HCT116 (cell line): ENCODE data around the gene COX4I2. TPM values are rescaled to one million over a fixed set of nuclear protein-coding genes. Genes with fewer than 3 reads are reported as not detected.
A peak's percentile ranks its signal among the peaks of the same experiment; 100 is the strongest.

ENCODE experiments used
- ATAC-seq: fragments of 200-7000 bp; cut with Tn5 transposase; 2 replicates; pipeline ENCODE4 v1.9.1; 2020; ENCODE audit warnings: mild to moderate bottlenecking, moderate library complexity
- BruUV-seq: library from RNA; stranded (reverse); fragments of 400-500 nt; replicated peaks from 2 replicates; lab custom pipeline; 2021; lab: Mats Ljungman, UMichigan
- CTCF ChIA-PET: fragments of 300-600 bp; sonication (Branson Sonifier 250); formaldehyde crosslinking; loops from one replicate; lab custom pipeline; 2021; ENCODE audit warnings: antibody characterized with exemption; lab: Charles Lee
- POLR2A ChIA-PET: fragments of 300-600, 350-600 bp; sonication (Branson Sonifier 250); formaldehyde crosslinking; loops from one replicate; lab custom pipeline; 2021; ENCODE audit warnings: antibody characterized with exemption; lab: Charles Lee
- RAD21 ChIA-PET, 2 experiments: fragments of 300-600 bp; sonication (Branson Sonifier 250); formaldehyde crosslinking; loops; one replicate each; lab custom pipeline; 2023; ENCODE audit warnings: low total read pairs in 2 of 2; ENCODE audit not compliant: uncharacterized antibody in 2 of 2, unreplicated experiment in 2 of 2, low non-redundant PET in 1 of 2; lab: Charles Lee
- DNase-seq: peaks from one replicate; pipeline ENCODE4 v3.0.0-alpha.2; 2010; ENCODE audit warnings: low read depth, low spot score
- H2AFZ ChIP-seq: fragments of 200-600 bp; shearing (Covaris generic), sonication (generic); 2 replicates; pipeline ENCODE4 v1.6.1; 2017; ENCODE audit warnings: low read depth, mixed run types, mixed read lengths, antibody characterized with exemption, low read length; ENCODE audit not compliant: poor library complexity, severe bottlenecking
- H3K27ac ChIP-seq: 2 replicates; pipeline ENCODE4 v1.5.1; 2012; ENCODE audit warnings: low read depth, low read length
- H3K27me3 ChIP-seq: fragments of 200-600 bp; sonication (generic); 2 replicates; pipeline ENCODE4 v1.6.1; 2016; ENCODE audit warnings: mixed run types, low read length, mixed read lengths; ENCODE audit not compliant: insufficient read depth
- H3K36me3 ChIP-seq, 2 experiments: fragments of 200-500 bp in 1 of 2; fragments of 200-600 bp in 1 of 2; sonication (Bioruptor generic) in 1 of 2; sonication (generic) in 1 of 2; 2 replicates each; pipeline versions ENCODE4 v1.5.1 to v1.6.1; 2014 to 2016; ENCODE audit warnings: low read length in 2 of 2, inconsistent platforms in 1 of 2, mixed read lengths in 1 of 2, mixed run types in 1 of 2; ENCODE audit not compliant: insufficient read depth in 2 of 2, control insufficient read depth in 1 of 2
- H3K4me1 ChIP-seq, 2 experiments: fragments of 200-600 bp in 1 of 2; sonication (generic) in 1 of 2; 2 replicates each; pipeline versions ENCODE4 v1.5.1 to v1.6.1; 2012 to 2017; ENCODE audit warnings: low read length in 2 of 2, inconsistent platforms in 1 of 2, mild to moderate bottlenecking in 1 of 2, mixed read lengths in 1 of 2, mixed run types in 1 of 2, moderate library complexity in 1 of 2; ENCODE audit not compliant: insufficient read depth in 2 of 2, control insufficient read depth in 1 of 2
- H3K4me2 ChIP-seq: fragments of 200-600 bp; sonication (generic); 2 replicates; pipeline ENCODE4 v1.6.1; 2017; ENCODE audit warnings: mixed run types, low read length, mixed read lengths
- H3K4me3 ChIP-seq, 2 experiments: fragments of 200-600 bp in 1 of 2; sonication (generic) in 1 of 2; replicated peaks in 1 of 2; 2 replicates each; pipeline ENCODE4 v1.5.1; 2011 to 2016; ENCODE audit warnings: low read length in 2 of 2, control low read depth in 1 of 2, low read depth in 1 of 2, mild to moderate bottlenecking in 1 of 2, mixed read lengths in 1 of 2, mixed run types in 1 of 2
- H3K79me2 ChIP-seq: fragments of 200-600 bp; sonication (generic); 2 replicates; pipeline ENCODE4 v1.6.1; 2017; ENCODE audit warnings: mild to moderate bottlenecking, mixed run types, low read length, moderate library complexity, mixed read lengths; ENCODE audit not compliant: insufficient read depth
- H3K9ac ChIP-seq: fragments of 200-600 bp; sonication (generic); 2 replicates; pipeline ENCODE4 v1.6.1; 2016; ENCODE audit warnings: low read length, mixed read lengths
- H3K9me2 ChIP-seq: fragments of 200-600 bp; sonication (generic), shearing (Covaris generic); 2 replicates; pipeline ENCODE4 v1.6.1; 2017; ENCODE audit warnings: mixed run types, mild to moderate bottlenecking, moderate library complexity; ENCODE audit not compliant: insufficient read depth
- H3K9me3 ChIP-seq, 2 experiments: fragments of 200-500 bp in 1 of 2; fragments of 200-600 bp in 1 of 2; sonication (Bioruptor generic) in 1 of 2; sonication (generic) in 1 of 2; 2 replicates each; pipeline ENCODE4 v1.6.1; 2014 to 2017; ENCODE audit warnings: low read length in 2 of 2, mixed read lengths in 2 of 2, inconsistent platforms in 1 of 2, low read depth in 1 of 2, mild to moderate bottlenecking in 1 of 2, mixed run types in 1 of 2, moderate library complexity in 1 of 2; ENCODE audit not compliant: control insufficient read depth in 1 of 2, insufficient read depth in 1 of 2
- H4K20me1 ChIP-seq: fragments of 200-600 bp; sonication (generic), shearing (Covaris generic); 2 replicates; pipeline ENCODE4 v1.6.1; 2017; ENCODE audit warnings: mixed run types, mild to moderate bottlenecking, moderate library complexity; ENCODE audit not compliant: insufficient read depth
- CBX3 ChIP-seq: IDR thresholded peaks from 2 replicates; pipeline ENCODE4 v1.6.1; 2012; ENCODE audit warnings: low read depth
- ELF1 ChIP-seq: IDR thresholded peaks from 2 replicates; pipeline ENCODE4 v1.6.1; 2012; ENCODE audit warnings: low read depth, borderline replicate concordance
- EZH2 ChIP-seq: fragments of 200-600 bp; sonication (generic); IDR thresholded peaks from 2 replicates; pipeline ENCODE4 v1.6.1; 2017; ENCODE audit warnings: antibody characterized with exemption, mixed run types
- POLR2AphosphoS5 ChIP-seq: IDR thresholded peaks from 2 replicates; pipeline ENCODE4 v1.6.1; 2011; ENCODE audit warnings: mild to moderate bottlenecking, low read depth, low read length, moderate library complexity
- REST ChIP-seq: IDR thresholded peaks from 2 replicates; pipeline ENCODE4 v1.6.1; 2012; ENCODE audit warnings: low read depth
- SIN3A ChIP-seq: IDR thresholded peaks from 2 replicates; pipeline ENCODE4 v1.6.1; 2012; ENCODE audit warnings: low read depth
- SRF ChIP-seq: IDR thresholded peaks from 2 replicates; pipeline ENCODE4 v1.6.1; 2012; ENCODE audit warnings: low read depth
- TCF7L2 ChIP-seq: IDR thresholded peaks from 2 replicates; pipeline ENCODE4 v1.7.0; 2011; ENCODE audit warnings: borderline replicate concordance, inconsistent platforms; ENCODE audit not compliant: insufficient read depth, insufficient read length; ENCODE audit errors: extremely low read depth
- YY1 ChIP-seq: IDR thresholded peaks from 2 replicates; pipeline ENCODE4 v1.6.1; 2011; ENCODE audit warnings: low read length, low read depth, moderate library complexity, mild to moderate bottlenecking; ENCODE audit not compliant: insufficient replicate concordance; ENCODE audit errors: extremely low read depth
- ZNF274 ChIP-seq: fragments of 200-500 bp; sonication (Bioruptor generic); IDR thresholded peaks from 2 replicates; pipeline ENCODE4 v1.6.1; 2014; ENCODE audit warnings: mild to moderate bottlenecking, low read depth, low read length, inconsistent platforms
- intact Hi-C: fragments of 100-400 bp; cut with micrococcal nuclease; formaldehyde crosslinking; loops from 2 replicates; pipeline ENCODE4 v1.10.0; 2022
- total RNA-seq: library from RNA; stranded (reverse); gene quantifications from one replicate; pipeline ENCODE4 v1.2.1, GENCODE V29; 2021; ENCODE audit not compliant: unreplicated experiment
- TF ChIP-seq, protein P1 (sequence below): IDR thresholded peaks from 2 replicates; pipeline ENCODE4 v1.6.1; 2012

COX4I2 gene
- total RNA-seq, 1 experiment from 2014 or later: not detected

- H3K27ac ChIP-seq: peak overlapping the region; percentile 13; the same call in 1 of the 2 replicates
- peaks cover 6% of the 10 kb centered on the region; the same call in 1 of the 2 replicates for H4K20me1 ChIP-seq
- POLR2A ChIA-PET: interaction anchor here (0.9 to 1.7 kb wide), 4 partner anchors 8 to 40 kb away, joined by 3 to 5 read pairs (median 4); no protein-coding TSS in a partner anchor
- no peak overlapping the region for H2AFZ ChIP-seq
- peaks cover 39 to 87% of the 10 kb centered on the region in 2 experiments for H3K4me1 ChIP-seq
- no peak for ATAC-seq
- no TSS peak for BruUV-seq
- TF ChIP-seq CBX3 (no peak), POLR2AphosphoS5 (0 out of 2 replicates have a peak, but pooled peaks have one; percentile 4)
- H3K36me3 ChIP-seq: peaks cover 14 to 47% of the 10 kb centered on the region in 2 experiments
- no peaks in the 10 kb centered on the region for H3K9me3 ChIP-seq
- no peaks in the 10 kb centered on the region for H3K9me2 ChIP-seq
- H3K79me2 ChIP-seq: peaks cover 99% of the 10 kb centered on the region
- intact Hi-C loops: no loop called here
- CTCF ChIA-PET: interaction anchor here (0.7 to 1.4 kb wide), 4 partner anchors 9 to 50 kb away, joined by 3 to 5 read pairs (median 3); no protein-coding TSS in a partner anchor
- H3K27me3 ChIP-seq: no peaks in the 10 kb centered on the region
- H3K4me3 ChIP-seq: no peak overlapping the region
- no peak overlapping the region for H3K4me2 ChIP-seq
- RAD21 ChIA-PET: no interaction called here
- 0 out of 2 replicates have a peak overlapping the region, but pooled peaks have one; percentile 14 for H3K9ac ChIP-seq
- no peak for DNase-seq
Measured at GRCh38 chr20:31684153-31685015, 46.7 kb downstream of the COX4I2 start.

DNA sequence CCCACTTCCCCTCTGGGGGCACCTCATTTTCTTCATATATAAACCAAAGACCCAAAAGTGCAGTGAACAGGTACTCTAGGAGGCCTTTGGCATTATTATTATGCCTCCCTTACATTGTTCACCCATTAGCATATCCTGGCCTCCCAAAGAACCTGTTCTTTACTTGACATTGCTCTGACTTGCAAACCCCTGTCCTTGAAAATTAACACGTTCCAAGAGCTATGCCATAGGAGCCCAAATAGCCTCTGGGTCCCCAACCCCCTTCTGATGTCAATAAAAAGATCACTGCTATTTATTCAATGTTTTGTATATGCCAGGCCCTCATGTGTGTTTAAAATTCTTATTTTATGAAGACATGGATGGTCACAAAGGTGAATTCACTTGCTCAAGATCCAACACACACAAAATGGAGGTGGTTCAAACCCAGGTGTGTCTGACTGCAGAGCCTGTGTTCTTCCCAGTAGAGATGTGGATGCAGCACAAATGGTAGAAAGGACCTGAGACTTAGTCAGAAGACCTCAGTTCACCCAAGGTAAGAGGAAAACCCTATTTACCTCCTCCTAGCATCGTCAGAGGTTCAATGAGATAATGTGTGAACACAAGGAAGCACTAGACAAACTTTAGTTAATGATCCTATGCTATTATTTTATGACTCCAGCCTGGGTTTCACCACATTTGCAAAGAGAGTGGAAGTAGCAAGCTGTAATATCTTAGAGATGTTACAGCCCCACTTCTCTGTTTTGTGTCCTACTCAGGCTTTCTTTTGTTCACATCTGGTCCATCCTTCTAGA lies 48.3 kb downstream of the COX4I2 start:
- intact Hi-C loops: no loop called here
- no peak overlapping the region for H2AFZ ChIP-seq
- H3K4me1 ChIP-seq: peaks cover 31 to 85% of the 10 kb centered on the region in 2 experiments
- H3K9ac ChIP-seq: no peak overlapping the region
- H3K27me3 ChIP-seq: no peaks in the 10 kb centered on the region
- H3K9me2 ChIP-seq: no peaks in the 10 kb centered on the region
- TF ChIP-seq EZH2: no peak
- TF ChIP-seq ZNF274: no peak
- TF ChIP-seq SIN3A: no peak
- no peak; the same call in 1 of the 2 replicates for TF ChIP-seq ELF1
- no peak for TF ChIP-seq YY1
- TF ChIP-seq SRF: no peak
- TF ChIP-seq TCF7L2: no peak
- TF ChIP-seq, protein P1, sequence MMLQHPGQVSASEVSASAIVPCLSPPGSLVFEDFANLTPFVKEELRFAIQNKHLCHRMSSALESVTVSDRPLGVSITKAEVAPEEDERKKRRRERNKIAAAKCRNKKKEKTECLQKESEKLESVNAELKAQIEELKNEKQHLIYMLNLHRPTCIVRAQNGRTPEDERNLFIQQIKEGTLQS: no peak
- TF ChIP-seq REST: no peak
- H3K4me2 ChIP-seq: no peak overlapping the region
- DNase-seq (no peak), ATAC-seq (no peak)
- H3K27ac ChIP-seq: no peak overlapping the region; the same call in 1 of the 2 replicates
- peaks cover 6% of the 10 kb centered on the region; the same call in 1 of the 2 replicates for H4K20me1 ChIP-seq
- POLR2A ChIA-PET: interaction anchor here (0.9 to 1.1 kb wide), 3 partner anchors 10 to 37 kb away, joined by 3 read pairs; no protein-coding TSS in a partner anchor
- TSS peak; percentile 2 for BruUV-seq
- H3K36me3 ChIP-seq: peaks cover 13 to 50% of the 10 kb centered on the region in 2 experiments
- no peak overlapping the region for H3K4me3 ChIP-seq
- CTCF ChIA-PET: interaction anchor here (1.1 to 1.4 kb wide), 2 partner anchors 38 to 52 kb away, joined by 3 read pairs; no protein-coding TSS in a partner anchor
- no peaks in the 10 kb centered on the region for H3K9me3 ChIP-seq
- RAD21 ChIA-PET: interaction anchor here in 1 of 2 experiments (0.6 kb wide), 1 partner anchor 38 kb away, joined by 3 read pairs; no protein-coding TSS in a partner anchor
- peaks cover 99% of the 10 kb centered on the region for H3K79me2 ChIP-seq
